Endometrium (tissue), 2 donors: ENCODE results near the gene PIGW.
"Not testable (repeated sequence)": the region's sequence is repeated elsewhere in the genome, so short reads cannot be mapped to it uniquely, and the experiment has no call there.

Experiments
- FAIRE-seq: peaks from 2 replicates; lab custom pipeline; 2012; peaks lifted over from hg19 to GRCh38; lab: Jason Lieb, UNC
- donor health status: control.
- donor health status: control.

PIGW gene

GRCh38 chr17:36534840-36535668, at the start of gene PIGW, which contains the start of gene MYO19:
PIGW (plus strand) TSS chr17:36534987; CDS start chr17:36537102, 2,115 bp downstream.
MYO19 (minus strand) TSS chr17:36534868; CDS start chr17:36532538, 2,330 bp downstream.
- FAIRE-seq = no peak

DNA sequence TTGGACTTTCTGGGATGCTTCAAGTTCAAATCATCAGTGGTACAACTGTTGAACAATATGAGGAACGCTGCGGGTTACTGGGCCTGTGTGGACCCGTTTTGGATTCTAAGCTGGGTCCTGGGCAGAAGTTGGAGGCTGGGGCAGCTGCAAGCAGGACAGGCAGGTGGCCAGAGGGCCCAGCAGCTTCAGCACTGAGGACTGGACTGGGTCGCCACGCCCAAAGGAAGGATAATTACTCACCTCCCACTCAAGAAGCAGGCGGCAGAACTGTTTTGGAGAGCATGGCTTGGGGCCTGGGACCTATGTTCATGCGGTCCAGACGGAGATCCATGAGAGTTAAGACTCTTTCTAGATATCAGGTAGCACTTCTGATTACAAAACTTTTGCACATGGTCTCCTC, 49.8 kb upstream of the PIGW start:
- FAIRE-seq = no peak

DNA sequence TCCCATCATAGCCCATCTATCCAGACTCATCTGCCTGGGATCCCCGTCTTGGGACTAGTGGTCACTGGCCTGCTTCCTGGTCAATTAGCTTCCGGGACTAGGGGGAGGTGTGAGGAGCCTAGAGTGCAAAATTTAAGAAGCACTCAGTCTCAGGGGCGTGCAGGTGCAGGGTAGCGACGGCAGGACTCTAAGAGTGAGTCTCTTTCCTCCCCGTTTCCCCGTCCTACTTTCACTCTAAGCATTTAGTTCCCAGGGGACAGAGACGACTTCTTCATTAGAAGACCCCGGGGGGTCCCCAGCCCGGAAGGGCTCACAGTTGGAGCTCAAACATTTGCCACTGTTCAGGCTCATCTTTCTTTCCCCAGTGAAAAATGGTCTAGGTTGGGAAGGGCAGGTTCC, 49.0 kb upstream of the PIGW start:
- no peak for FAIRE-seq

DNA sequence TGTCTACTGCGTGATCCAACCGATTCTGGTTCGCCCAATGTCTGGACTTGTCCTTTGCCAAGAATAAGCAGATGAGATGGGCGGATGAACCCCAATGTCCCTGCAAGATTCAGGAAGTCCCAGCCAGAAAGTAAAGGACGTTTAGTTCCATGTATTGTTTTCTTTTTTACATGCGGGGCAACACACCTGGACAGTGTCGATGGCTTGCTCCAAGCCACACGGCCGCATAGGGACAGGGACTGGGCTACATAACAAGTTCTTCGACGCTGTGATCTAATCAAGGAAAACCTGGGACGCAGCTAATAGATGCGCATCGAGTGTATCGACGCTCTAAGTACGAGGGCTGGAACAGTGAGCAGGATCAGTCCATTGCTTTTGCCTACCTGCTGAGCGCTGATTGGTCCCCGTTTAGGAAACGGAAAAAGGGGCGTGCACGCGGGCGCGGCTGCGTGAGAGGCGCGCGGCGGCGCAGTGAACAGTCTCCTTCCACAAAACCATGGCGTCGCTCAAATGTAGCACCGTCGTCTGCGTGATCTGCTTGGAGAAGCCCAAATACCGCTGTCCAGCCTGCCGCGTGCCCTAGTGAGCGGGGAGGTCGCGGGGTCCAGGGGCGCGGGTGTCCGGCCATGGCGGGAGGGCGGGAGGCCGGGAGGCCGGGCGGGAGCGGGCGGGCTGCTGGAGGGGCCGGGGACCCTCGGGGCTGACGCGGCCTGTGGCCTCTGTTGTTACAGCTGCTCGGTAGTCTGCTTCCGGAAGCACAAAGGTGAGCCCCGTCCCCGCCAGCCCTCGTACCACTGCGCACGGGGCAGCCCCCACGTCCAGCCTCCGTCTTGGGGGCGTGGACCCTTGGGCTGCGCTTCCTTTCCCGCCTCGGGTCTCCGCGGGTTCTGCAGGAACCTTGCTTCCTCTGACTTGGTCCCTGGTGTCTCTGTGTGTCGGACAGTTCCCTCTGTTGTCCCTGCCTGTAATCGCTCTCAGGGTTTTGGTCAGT, 48.3 kb upstream of the PIGW start, which contains the start of gene ZNHIT3:
Gene ZNHIT3, plus strand, starts transcription at position 478 of the 991 bp plus-strand sequence. Its CDS starts 19 bp downstream, at position 497.
- no peak for FAIRE-seq

- FAIRE-seq = no peak
Measured at GRCh38 chr17:36493956-36494355, 40.8 kb upstream of the PIGW start.

- FAIRE-seq = no peak
Measured at GRCh38 chr17:36494674-36495073, 40.1 kb upstream of the PIGW start.

DNA sequence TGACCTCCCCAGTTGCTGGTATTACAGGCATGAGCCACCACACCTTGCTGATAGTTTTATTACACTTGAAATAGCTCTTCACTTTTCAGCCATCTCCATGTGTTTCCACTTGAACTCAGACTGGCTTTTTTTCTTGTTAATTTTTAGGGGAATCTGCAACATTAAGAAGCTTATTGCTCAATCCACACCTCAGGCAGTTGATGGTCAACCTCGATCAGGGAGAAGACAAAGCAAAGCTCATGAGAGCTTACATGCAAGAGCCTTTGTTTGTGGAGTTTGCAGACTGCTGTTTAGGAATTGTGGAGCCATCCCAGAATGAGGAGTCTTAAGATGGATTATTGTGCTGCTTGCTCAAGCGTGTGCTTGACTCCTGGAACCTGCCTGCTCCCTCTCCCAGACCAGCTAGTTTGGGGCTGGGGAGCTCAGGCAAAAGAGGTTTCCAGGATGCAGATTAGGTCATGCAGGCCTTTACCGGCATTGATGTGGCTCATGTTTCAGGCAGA, 39.7 kb upstream of the PIGW start:
- no peak for FAIRE-seq

- no peak for FAIRE-seq
Measured at GRCh38 chr17:36496018-36496789, 38.6 kb upstream of the PIGW start.

- no peak for FAIRE-seq
Measured at GRCh38 chr17:36498155-36498554, 36.6 kb upstream of the PIGW start.

DNA sequence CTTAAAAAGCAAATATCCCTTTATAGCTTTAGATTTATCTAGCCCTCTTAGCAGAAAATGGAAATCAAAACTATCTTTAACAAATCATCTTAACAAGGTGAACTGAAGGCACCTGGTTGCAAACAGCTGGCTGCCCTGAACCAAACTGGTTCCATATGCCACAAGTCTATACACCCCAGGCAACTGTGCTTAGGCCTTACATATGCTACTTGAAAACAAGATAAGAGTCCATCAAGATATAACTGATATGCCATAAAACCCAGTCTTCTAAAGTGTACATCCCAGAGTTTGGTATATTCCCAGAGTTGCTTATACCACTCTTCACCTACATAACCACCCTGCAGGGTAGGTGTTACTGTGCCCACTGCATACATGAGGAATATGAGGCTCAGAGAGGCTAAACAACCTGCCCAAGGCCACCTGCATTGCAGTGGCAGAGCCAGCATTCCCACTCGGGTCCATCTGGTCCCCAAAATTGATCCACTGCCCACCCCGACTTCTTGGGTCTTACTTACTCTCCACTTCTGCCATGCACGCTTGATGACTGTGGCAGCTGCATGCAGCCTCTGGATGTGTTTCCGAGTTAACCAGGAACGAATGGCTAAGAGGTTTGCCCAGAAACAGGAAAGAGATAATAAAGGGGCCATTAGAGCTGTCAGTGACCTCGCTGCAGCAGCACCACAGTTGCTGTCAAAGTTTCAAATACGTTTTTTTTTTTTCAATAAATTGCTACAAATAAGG, 36.1 kb upstream of the PIGW start:
- FAIRE-seq = no peak

DNA sequence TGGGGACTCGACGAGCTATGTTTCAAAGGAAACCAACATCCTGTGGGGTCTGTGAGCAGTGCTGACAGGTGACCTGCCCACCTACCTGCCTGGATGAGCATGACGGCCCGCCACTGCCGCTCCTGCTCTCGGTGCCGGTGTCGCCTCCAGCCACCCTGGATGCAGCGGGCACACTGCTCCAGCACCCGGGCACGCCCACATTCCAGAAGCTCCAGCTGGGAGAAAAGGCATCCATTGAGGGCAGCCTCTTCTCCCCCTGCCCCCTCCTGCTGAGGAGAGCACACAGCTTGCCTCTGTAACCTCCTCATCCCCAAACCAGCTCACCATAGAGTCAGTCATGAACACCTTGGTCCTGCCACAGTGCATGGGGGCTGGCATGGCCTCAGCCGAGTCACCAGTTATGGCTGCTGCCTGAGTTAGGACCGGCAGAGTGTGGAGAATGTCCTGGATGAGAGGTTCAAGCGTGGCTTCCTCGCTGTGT, 34.0 kb upstream of the PIGW start:
- no peak for FAIRE-seq

DNA sequence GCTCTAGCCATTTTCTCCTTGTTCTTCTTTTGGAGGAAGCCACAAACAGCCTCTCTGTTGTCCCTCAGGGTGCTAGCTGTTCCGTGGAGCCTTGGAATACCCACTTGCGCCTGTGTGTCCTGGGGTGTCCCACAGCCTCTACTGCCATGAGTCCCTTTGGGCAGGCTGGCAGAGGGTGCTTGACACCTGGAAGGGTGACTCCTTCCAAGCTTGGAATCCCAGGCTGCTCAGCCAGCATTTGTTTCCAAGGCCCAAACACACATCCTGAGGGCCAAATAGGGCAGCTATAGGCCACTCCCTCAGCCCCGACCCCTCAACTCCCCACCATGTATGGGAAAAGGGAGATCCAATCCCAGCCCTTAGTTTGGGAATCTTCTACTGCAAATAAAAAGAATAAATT, 33.4 kb upstream of the PIGW start:
- no peak for FAIRE-seq

DNA sequence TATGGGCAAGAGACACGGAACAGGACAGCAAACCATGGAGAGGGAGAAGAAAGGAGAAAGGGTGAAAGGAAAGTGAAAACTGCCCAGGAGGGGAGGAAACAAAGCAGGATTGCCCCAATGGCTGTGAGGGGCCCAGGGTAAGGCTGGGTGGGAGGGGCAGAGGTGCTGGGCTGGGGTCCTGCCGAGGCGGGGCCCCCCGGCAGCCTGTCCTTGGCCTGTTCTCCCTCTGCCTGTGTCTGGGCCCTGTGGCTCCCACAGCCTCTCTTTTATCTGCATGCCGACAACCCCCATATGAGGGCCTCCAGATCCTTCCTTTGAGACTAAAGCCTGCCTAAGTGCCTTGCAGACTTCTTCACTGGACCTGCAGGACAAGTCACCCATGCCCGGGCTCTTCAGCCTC, 32.8 kb upstream of the PIGW start:
- no peak for FAIRE-seq

GRCh38 chr17:36503456-36504155, 31.2 kb upstream of the PIGW start:
- FAIRE-seq = no peak

DNA sequence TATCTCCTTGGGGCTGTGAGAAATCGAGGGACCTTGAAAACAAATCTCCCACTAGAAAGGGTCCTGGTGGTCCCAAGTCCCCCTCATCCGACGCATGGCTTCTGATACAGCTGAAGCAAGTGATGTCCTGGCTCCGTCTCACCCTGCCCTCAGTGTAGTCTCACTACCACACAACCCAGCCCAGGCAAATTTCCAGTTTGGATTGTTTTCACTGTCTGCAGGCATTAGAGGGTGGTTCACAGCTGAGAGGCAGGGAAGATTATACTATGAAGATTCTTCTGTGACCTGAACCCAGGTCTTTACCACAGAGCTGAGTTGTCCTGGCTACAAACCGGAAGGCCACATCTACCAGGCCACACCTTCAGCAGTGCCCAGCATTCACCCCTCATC, 30.6 kb upstream of the PIGW start:
- FAIRE-seq = no peak

GRCh38 chr17:36505171-36505570, 29.6 kb upstream of the PIGW start:
- FAIRE-seq = no peak

DNA sequence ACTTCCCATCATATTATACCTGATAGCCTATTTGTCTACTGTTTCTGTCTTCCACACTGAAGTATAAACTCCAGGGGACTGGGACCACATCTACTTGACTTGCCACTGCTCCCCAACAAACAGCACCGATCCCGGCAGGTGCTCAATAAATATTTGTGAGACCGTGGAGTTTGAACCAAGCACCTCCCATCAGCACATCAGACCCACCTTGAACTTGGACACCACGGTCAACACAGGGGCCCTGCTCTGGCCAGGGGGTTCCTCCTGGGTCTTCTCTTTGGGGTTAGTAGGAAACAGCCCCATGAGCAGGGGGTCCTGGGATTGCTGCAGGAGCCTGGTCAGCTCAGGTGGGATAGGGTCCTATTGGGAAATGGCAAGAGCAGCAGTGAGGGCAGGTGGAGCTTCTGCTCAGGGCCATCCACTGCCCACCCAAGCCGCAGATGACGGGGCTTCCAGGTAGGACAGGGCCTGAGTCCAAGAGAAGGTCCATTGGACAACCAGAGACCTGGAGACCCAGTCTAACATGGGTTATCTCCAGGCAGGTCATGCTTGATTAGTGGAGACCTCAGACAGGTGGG, 28.4 kb upstream of the PIGW start:
- no peak for FAIRE-seq

DNA sequence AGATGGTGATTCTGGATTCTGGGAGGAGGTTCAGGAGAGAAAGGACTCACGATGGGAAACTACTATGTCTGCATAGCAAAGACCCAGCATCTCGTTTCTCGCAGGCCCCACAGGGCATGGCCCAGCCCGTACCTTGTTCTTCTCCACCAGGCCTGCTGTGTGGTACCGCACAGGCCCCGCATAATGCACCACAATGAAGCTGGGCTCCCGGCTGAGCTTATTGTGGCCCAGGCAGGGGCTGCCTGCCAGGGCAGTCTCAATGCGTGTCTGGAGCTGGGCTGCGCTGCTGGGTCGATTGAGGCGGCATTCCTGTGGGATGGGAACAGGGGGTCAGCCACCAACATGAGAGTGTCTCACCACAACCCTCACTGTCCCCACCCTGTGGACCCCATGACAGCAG, 28.0 kb upstream of the PIGW start:
- FAIRE-seq = no peak

GRCh38 chr17:36507266-36507665, 27.5 kb upstream of the PIGW start:
- FAIRE-seq = no peak

DNA sequence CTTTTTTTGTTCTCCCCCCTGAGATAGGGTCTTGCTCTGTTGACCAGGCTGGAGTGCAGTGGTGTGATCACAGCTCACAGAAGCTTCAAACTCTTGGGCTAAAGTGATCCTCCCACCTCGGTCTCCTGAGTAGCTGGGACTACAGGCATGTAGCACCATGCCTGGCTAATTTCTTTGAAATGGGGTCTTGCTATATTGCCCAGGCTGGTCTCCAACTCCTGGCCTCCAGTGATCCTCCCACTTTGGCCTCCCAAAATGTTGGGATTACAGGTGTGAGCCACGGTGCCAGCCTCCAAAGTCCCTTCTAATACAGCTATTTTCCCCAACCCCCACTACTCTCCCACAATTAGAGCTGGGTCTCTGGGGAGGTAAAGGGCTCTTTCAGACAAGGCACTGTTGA, 26.3 kb upstream of the PIGW start:
- FAIRE-seq = not testable (repeated sequence)
